ENCODE data around the gene RAB40A. TPM values are rescaled to one million over a fixed set of nuclear protein-coding genes. Genes with fewer than 3 reads are reported as not detected.

The RAB40A gene, protein sequence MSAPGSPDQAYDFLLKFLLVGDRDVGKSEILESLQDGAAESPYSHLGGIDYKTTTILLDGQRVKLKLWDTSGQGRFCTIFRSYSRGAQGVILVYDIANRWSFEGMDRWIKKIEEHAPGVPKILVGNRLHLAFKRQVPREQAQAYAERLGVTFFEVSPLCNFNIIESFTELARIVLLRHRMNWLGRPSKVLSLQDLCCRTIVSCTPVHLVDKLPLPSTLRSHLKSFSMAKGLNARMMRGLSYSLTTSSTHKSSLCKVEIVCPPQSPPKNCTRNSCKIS
- total RNA-seq, result not detected

DNA sequence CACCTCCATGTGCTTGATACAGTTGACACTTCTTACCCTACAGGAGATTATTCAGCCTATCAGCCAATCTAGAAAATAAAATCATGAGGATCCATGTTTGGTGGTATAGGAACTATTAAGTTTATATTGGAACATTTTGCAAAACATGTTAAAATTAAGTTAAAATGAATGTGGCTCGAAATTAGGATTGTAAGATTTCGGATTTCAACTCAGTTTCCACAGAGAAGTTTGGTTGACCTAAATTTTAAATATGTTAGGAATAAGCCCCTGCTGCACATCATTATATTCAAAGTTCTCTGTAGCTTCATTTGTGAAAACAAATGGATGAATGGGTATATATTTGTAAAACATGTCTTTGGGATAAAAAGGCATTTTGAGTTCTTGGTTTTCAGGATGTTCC lies at the start of gene RAB40A:
Gene RAB40A (minus strand): TSS at position 101 of the 400 bp plus-strand sequence. CDS start 18,733 bp downstream, outside the sequence.
- Histone ChIP-seq H3K27ac (no peak within 1 kb of the TSS), H3K36me3 (no peaks in the 10 kb centered on the region), H3K4me3 (no peak within 1 kb of the TSS), H3K9me3 (no peaks in the 10 kb centered on the region), H3K27me3 (no peaks in the 10 kb centered on the region), H3K4me1 (no peaks in the 10 kb centered on the region)
- no peak for ATAC-seq
- in situ Hi-C loops (cut with MboI; ENCODE audit: low sequenced_read_pairs in 4 of 4) (no loop called here), intact Hi-C loops (cut with DNase I; ENCODE audit: low total_unique reads) (no loop called here)
- TF ChIP-seq, protein P1, sequence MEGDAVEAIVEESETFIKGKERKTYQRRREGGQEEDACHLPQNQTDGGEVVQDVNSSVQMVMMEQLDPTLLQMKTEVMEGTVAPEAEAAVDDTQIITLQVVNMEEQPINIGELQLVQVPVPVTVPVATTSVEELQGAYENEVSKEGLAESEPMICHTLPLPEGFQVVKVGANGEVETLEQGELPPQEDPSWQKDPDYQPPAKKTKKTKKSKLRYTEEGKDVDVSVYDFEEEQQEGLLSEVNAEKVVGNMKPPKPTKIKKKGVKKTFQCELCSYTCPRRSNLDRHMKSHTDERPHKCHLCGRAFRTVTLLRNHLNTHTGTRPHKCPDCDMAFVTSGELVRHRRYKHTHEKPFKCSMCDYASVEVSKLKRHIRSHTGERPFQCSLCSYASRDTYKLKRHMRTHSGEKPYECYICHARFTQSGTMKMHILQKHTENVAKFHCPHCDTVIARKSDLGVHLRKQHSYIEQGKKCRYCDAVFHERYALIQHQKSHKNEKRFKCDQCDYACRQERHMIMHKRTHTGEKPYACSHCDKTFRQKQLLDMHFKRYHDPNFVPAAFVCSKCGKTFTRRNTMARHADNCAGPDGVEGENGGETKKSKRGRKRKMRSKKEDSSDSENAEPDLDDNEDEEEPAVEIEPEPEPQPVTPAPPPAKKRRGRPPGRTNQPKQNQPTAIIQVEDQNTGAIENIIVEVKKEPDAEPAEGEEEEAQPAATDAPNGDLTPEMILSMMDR (IDR thresholded peaks at IDR 0.05 in 4 of 5, conservative IDR thresholded peaks at IDR 0.05 in 1 of 5), result no peak
- no peak for TF ChIP-seq POLR2A (IDR thresholded peaks at IDR 0.05)
- DNase-seq, result no peak

DNA sequence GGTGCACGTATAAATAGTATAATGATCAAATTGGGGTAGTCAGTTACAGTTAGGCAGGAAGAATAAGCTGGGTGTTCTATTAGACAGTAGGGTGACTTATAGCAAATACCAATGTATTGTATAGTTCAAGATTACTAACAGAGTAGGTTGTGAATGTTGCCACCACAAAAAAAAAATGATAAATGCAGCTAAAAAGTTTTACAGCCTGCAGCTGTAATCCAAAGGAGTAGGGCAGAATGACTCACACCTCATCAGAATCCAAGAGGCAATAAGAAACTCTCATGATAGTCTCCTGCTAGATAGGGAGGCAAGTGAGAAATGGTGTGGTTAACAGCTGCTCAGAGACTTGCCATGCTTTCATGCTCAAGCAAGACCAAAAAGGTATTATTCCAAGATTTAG lies 46.5 kb upstream of the RAB40A start:
- H3K27me3 ChIP-seq, result no peaks in the 10 kb centered on the region
- ATAC-seq (no peak), DNase-seq (no peak)
- H3K36me3 ChIP-seq, result no peaks in the 10 kb centered on the region
- H3K4me1 ChIP-seq, result no peaks in the 10 kb centered on the region
- H3K4me3 ChIP-seq, result no peak overlapping the region
- TF ChIP-seq, protein P1 (IDR thresholded peaks at IDR 0.05 in 4 of 5, conservative IDR thresholded peaks at IDR 0.05 in 1 of 5), result no peak
- no peaks in the 10 kb centered on the region for H3K9me3 ChIP-seq
- in situ Hi-C loops (cut with MboI; ENCODE audit: low sequenced_read_pairs in 4 of 4), result no loop called here
- intact Hi-C loops (cut with DNase I; ENCODE audit: low total_unique reads), result no loop called here
- no peak overlapping the region for H3K27ac ChIP-seq

DNA sequence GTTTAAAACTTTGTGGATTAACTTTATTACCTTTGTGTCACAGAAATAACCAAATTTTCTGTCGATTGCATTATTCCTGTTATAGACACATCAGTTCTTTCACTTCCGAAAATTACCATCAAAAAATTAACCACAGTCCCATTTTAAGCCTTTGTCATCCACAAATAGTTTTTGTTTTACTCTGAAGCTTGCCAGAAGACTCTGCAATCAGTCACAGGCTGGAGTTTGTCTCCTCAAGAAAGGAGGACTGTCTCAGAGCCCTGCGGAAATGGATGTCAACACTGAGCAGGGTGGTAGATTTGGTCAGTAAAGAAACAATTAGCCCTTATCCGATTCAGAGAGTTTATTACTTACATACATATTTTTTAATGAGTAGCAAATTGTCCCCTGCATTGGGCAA lies 45.9 kb upstream of the RAB40A start:
- Histone ChIP-seq H3K27me3 (no peaks in the 10 kb centered on the region), H3K4me3 (no peak overlapping the region), H3K36me3 (no peaks in the 10 kb centered on the region), H3K9me3 (no peaks in the 10 kb centered on the region), H3K27ac (no peak overlapping the region), H3K4me1 (no peaks in the 10 kb centered on the region)
- intact Hi-C loops (cut with DNase I; ENCODE audit: low total_unique reads) (no loop called here), in situ Hi-C loops (cut with MboI; ENCODE audit: low sequenced_read_pairs in 4 of 4) (no loop called here)
- TF ChIP-seq, protein P1 (IDR thresholded peaks at IDR 0.05 in 4 of 5, conservative IDR thresholded peaks at IDR 0.05 in 1 of 5), result no peak
- TF ChIP-seq POLR2A (IDR thresholded peaks at IDR 0.05), result no peak
- DNase-seq (no peak), ATAC-seq (no peak)

DNA sequence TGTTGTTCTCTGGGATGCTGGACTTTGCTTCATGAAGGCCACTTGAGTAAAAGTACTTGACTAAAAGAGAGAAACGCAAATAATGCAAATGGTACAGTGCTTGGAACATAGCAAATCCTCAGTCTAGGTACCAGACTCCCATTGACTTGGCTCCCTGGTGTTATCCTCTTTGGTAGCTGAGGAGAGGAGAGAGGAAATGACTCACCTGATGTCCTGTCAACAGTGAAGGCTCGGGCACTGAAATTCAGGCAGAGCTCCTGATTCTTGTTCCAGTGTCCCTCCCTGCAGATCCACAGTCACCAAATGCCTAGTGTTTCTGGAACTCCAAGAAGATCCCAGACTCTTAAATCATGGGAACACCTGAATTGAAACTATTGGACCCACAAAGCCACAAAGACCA lies 43.5 kb upstream of the RAB40A start:
- no peak for TF ChIP-seq POLR2A (IDR thresholded peaks at IDR 0.05)
- TF ChIP-seq, protein P1 (IDR thresholded peaks at IDR 0.05 in 4 of 5, conservative IDR thresholded peaks at IDR 0.05 in 1 of 5), result no peak
- no peak for DNase-seq
- no peaks in the 10 kb centered on the region for H3K4me1 ChIP-seq
- peaks cover 0 to 4% (median 0%) of the 10 kb centered on the region in 3 donors for H3K27me3 ChIP-seq
- H3K36me3 ChIP-seq, result no peaks in the 10 kb centered on the region
- H3K4me3 ChIP-seq, result no peak overlapping the region
- intact Hi-C loops (cut with DNase I; ENCODE audit: low total_unique reads) (no loop called here), in situ Hi-C loops (cut with MboI; ENCODE audit: low sequenced_read_pairs in 4 of 4) (no loop called here)
- no peak for ATAC-seq
- no peak overlapping the region for H3K27ac ChIP-seq
- H3K9me3 ChIP-seq, result no peaks in the 10 kb centered on the region

DNA sequence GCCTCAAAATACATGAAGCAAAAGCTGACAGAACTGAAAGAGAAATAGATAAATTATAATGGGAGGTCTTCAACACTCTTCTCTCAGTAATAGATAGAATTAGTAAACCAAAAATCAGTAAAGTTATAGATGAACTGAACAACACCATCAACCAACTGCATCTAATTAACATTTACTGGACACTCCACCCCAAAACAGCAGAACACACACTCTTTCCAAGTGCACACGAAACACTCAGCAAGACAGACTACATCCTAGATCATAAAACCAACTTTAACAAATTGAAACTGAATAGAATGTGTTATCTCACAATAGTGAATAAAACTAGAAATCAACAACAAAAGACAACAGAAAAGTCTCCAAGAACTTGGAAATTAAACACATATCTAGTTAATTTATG lies 41.0 kb upstream of the RAB40A start:
- no peak for TF ChIP-seq POLR2A (IDR thresholded peaks at IDR 0.05)
- TF ChIP-seq, protein P1 (IDR thresholded peaks at IDR 0.05 in 4 of 5, conservative IDR thresholded peaks at IDR 0.05 in 1 of 5), result no peak
- Histone ChIP-seq H3K36me3 (no peaks in the 10 kb centered on the region), H3K27me3 (peaks cover 0 to 4% (median 0%) of the 10 kb centered on the region in 3 donors), H3K27ac (no peak overlapping the region), H3K9me3 (no peaks in the 10 kb centered on the region), H3K4me3 (no peak overlapping the region), H3K4me1 (no peaks in the 10 kb centered on the region)
- in situ Hi-C loops (cut with MboI; ENCODE audit: low sequenced_read_pairs in 4 of 4) (no loop called here), intact Hi-C loops (cut with DNase I; ENCODE audit: low total_unique reads) (no loop called here)
- DNase-seq (no peak), ATAC-seq (no peak)

All from gastrocnemius medialis (tissue), 4 donors.